GDM1 (cell line): Measurements from ENCODE around the gene RBM20.
"Not testable (repeated sequence)": the region's sequence is repeated elsewhere in the genome, so short reads cannot be mapped to it uniquely, and the experiment has no call there.

Experiments used
- DNase-seq: peaks from one replicate; lab custom pipeline; 2025; lab: John Stamatoyannopoulos, UW

Gene RBM20

DNA sequence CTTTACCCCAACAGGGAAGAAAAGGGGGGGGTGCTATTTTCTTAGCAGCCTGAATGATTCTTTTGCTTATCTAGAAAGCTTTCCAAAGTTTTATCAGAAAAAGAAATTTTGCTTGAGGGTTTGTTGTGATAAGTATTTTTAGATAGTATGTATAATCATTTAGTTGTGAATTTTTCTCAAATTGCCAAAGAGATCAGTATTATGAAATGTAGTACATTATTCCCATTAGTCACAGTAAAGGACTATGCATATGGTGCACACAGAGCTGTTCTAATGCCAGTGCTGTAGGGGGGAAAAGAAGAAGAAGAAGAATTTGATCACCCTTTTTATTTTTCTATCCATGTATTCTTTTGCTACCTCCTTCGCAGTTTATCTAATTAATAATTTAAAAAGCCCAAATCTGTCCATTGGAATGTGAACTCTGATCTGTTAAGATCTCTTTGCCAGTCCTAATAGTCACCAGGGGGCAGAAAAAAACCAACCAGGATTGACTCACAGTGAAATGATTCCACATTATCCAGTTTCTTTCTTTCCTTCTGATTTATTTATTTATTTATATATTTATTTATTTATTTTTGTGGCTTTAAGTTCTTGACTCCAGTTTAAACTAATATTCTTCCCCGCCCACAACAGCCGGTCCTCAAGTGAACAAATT lies 4.7 kb downstream of the RBM20 start:
- DNase-seq, result no peak

DNA sequence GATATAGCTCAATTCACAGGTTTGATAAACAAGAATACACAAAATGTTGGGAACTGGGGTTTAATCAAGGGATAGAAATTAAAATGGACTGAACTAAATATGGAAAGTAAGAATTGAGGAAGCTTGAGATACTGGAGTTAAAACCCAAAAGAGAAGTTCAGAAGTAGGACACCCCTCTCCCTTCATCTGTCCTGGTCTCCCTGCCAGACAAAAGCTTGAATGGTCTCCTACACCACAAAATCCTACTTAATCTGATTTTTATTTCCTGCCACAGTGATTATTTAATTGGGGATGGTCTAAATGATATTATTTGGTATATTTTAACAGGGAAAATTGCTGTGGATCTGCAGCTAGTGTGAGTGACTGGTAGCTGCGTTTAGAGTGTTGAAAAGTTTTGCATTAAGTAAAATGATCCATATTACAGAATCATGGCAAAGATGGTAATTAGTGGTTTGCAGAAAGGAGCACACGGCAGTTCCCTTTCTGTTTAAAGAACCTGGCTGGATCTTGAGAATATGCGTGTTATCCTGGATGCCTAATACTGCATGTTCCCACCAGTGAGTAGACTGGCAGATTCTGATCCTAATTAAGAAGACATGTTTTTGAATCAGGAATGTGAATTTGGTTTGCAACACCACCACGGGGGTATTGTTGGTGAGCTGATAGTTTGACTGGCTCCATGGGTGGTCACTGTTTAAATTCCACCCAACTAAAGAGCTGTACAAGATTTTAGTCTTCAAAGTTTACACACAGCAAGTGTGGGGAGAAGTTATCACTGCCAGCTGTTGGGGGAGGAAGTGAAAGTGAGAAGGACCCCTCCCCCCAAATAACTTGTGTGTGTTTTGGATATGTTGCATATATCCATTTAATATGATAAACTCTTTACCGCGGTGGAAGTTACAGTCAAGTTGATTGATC lies 5.5 kb downstream of the RBM20 start:
- no peak for DNase-seq

DNA sequence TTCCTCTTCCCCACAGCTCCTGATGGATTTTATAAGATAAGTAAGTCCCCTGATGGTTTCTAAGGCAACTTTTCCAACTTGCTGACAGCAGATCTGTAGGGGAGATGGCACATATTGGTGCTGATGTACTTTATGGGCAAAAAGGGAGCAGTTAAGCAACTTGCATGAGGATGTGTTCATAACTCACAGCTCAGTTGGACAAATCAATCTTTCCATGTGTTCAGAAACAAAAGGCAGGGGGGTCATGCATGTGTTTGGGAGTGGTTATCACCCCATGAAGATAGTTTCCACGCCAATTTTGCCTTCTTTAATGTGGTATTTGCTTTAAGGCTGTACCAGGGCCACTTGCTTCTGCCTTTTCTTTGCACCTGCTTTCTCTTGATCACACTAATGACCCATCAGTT lies 6.1 kb downstream of the RBM20 start:
- DNase-seq, result no peak

DNA sequence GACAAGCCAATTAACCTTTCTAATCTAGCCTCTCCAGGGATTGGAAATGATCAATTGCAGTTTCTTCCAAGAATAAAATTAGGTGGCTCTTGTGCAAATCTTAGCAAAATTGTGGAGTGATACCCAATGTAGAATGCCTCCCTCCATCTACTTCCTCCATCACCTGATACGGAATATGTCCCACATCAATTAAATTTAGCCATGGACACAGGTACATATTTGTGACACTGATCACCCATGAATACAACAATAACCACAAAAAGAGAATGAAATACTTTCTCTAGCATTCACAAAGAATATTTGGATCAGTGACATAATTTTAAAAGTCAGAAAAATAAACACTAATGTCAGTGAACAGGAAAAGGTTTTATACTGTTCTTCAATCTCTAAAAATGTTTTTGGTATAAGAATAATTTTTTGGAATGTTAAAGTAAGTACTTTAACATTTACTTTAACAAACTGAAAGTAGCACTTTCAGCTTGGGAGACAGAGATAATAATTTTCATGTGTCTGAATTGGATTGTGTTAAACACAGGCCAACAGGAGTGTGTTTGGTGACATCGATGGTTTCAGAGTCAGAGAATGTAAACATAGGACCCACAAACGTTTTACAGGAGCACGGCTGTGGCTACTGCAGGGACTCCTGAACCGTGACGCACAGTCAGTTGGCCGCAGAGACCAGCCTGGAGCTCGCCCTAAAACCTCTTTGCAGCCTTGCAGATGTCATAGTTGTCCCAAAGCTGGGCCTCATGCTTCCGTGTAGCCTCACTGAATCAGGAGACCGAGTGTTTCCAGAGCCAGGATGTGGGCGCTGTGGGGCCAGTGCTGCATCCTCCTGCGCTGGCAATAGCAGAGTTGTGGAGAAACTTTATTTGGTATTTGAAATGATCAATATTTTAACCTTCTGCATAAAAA lies 7.2 kb downstream of the RBM20 start:
- DNase-seq, result peak; percentile 70

DNA sequence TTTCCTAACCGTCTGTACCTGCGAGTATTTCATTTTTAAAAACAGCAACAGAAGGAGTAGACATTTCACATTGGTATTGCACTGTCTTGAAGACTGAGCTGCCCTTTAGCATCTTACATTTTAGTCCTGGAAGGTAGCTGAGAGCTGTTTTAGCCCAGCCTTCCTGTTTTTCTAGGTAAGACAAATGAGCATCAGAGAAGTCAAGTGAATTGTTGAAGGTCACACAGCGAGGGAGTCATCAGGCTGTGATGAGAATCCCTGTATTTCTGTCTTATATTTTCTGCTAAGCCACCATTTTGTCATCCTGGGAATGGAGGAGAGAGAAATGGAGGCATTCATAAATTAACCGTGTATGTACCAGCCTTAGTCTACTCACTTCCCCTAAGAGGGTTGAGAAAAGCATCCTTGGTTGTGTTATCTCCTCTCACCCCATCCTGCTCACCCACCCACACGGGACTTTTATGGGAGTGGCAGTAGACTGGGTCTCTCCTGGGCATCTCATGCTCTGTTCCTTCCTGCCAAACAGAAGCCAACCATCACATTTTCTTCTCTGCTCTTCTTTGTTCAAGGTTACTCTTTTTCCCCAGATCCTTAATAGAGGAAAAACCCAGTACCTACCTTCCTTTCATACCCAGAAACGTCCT lies 8.5 kb downstream of the RBM20 start:
- DNase-seq, result no peak

DNA sequence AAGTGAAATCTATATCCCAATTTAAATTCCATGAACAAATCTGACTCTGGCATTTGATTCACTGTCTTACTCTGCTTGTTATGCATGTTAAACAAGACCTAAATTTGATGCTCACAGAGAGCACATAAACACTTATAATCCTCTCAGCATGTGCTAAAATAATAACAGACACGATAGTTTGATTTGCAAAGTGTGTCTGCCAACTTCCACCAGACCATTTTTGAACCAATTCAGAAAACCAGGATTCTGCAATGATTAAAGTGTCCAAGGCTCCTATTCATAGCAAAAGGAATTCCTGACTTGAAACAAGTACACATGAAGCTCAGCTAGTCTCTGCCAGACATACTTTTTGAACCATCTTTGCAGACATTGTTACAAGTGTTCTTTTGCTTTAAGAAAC lies 11.2 kb downstream of the RBM20 start:
- DNase-seq, result no peak

DNA sequence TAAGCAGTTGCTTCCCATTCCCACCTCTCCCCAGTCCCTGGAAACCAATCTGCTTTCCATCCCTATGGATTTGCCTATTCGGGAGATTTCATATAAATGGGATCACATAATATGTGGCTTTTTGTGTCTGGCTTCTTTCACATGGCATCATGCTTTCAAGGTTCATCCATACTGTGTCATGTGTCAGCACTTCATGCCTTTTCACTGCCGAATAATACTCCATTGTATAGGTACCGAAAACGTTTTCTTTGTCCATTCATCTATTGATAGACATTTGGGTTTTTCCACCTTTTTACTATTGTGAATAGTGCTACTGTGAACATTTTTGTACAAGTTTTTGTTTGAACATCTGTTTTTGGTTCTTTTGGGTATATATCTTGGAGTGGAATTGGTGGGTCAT lies 12.5 kb downstream of the RBM20 start:
- DNase-seq, result no peak

DNA sequence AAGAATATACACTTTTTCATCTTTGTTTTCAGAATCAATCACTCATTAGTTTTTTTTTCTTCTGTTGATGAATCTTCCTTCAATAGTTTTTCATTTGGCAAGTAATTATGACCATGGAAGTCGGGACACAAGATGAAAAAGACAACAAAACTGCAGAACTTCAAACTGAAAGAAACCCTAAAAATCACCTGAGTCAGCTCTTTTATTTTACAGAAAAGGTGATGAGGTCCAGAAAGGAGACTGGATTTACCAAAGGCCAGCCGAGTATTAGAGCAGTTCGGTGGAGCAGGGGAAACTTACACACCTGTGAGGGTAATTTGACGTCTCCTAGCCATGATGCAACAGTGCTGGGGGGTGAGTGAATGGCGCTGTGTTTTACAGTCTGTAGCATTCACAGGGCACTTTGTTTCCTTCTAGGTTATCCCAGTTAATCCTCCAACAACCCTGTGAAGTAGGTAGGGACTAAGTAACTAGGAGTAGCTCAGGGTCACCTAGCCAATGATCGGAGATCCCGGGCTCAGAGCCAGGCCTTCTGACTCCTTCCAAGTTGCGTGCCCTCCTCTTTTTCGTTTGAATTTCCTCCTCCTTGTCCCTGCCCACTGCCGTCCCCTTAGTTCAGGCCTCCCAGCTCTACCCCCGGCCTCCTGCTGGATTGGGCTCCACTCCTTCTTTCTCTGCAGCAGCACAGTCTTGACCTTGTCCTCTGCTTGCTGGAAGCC lies 14.0 kb downstream of the RBM20 start:
- DNase-seq, result no peak

DNA sequence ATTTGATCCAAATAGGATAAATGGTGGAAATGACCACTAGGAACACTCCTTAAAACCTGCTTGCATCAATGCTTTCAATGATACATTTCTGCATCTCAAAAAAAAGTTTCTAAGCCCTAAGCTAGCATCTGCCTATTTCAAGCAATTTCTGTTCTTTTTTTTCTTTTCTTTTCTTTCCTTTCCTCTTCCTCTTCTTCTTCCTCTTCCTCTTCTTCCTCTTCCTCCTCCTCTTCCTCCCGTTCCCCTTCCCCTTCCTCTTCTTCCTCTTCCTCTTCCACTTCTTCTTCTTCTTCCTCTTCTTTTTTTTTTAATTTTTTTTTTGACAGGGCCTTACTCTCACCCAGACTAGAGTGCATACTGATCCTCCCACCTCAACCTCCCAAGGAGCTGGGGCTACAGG lies 15.4 kb downstream of the RBM20 start:
- DNase-seq, result no peak

DNA sequence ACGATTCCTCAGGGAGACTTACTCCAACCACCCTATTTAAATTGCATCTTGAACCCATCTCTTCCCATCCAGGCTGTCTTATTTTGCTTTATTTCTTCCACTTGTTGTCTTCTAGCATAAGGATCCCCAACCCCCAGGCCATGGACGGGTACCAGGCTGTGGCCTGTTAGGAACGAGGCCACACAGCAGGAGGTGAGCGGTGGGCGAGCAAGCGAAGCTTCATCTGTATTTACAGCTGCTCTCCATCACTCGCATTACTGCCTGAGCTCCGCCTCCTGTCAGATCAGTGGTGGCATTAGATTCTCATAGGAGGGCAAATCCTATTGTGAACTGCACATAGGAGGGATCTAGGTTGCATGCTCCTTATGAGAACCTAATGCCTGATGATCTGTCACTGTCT lies 16.2 kb downstream of the RBM20 start:
- DNase-seq, result not testable (repeated sequence)

DNA sequence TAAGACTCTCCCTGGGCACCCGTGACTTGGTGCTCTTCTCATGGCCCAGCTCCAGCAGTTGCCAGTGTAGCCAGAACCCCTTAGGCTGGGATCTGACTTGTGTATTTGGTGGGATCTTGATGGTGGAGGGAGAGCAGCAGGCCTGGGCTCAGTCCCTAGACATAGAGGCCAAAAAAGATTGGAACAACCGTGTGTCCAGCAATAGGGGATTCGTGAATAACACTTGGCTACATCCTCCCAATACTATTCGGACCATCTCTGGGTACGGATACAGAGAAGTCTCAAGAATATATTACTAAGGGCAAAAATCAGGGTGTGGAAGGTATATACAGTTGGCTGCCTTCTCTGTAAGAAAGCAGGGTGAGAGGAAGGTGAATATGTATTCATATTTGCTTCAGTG lies 17.2 kb downstream of the RBM20 start:
- DNase-seq, result no peak

DNA sequence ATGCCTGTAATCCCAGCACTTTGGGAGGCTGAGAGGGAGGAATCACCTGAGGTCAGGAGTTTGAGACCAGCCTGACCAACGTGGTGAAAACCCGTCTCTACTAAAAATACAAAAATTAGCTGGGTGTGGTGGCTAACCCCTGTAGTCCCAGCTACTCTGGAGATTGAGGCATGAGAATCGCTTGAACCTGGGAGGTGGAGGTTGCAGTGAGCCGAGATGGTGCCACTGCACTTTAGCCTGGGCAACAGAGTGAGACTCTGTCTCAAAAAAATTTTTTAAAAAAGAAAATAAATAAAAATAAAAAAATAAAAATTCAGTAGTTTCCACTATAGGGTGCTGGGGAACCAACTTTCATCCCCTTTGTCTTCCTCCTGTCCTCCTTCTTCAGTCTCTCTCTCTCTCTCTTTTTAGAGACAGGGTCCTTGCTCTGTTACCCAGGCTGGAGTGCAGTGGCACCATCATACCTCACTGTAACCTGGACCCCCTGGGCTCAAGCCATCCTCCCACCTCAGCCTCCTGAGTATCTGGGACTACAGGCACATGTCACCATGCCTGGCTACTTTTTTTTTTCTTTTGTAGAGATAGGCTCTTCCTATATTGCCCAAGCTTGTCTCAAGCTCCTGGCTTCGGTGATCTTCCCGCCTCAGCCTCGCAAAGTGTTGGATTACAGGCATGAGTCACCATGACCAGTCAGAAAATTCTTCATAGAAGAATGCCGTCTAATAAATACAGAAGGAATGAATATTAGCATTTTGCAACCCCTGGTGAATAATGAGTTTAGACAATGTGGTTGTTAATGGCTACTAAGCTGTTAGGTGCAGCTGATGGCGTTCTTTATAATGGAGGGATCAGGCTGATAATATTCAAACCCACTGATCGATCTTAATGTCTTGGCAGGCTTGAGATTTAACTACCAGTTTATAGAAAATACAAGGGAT lies 20.6 kb downstream of the RBM20 start:
- DNase-seq, result no peak

DNA sequence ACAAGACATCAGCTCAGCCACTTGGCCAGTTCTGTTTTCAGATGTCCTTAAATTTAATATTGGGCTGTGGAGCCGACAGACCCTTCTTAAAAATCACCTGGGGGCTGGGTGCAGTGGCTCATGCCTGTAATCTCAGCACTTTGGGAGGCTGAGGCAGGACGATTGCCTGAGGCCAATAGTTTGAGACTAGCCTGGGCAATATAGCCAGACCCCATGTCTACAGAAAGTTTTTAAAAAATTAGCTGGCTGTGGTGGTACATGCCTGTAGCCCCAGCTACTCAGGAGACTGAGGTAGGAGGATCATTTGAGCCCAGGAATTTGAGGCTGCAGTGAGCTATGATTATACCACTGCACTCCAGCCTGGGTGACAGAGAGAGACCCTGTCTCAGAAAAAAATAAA lies 22.1 kb downstream of the RBM20 start:
- not testable (repeated sequence) for DNase-seq

DNA sequence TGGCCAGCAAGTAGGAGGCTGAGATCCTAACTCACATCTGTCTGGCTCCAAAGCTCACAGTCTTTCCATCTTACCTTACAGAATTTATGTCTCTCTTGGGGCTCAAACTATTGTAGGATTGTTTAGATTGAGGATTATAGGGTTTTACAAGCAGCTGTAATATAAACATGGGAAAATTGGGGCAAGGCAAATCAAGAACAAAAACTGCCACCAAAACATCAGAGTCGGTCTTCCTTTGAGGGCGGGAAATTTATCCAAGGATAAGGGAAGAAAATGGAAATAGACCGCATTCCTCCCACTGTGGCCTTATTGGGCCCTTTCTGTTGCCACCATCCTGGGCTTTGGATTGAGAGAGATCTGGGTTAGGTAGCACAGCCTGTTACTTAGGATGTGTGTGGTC lies 22.5 kb downstream of the RBM20 start:
- no peak for DNase-seq

DNA sequence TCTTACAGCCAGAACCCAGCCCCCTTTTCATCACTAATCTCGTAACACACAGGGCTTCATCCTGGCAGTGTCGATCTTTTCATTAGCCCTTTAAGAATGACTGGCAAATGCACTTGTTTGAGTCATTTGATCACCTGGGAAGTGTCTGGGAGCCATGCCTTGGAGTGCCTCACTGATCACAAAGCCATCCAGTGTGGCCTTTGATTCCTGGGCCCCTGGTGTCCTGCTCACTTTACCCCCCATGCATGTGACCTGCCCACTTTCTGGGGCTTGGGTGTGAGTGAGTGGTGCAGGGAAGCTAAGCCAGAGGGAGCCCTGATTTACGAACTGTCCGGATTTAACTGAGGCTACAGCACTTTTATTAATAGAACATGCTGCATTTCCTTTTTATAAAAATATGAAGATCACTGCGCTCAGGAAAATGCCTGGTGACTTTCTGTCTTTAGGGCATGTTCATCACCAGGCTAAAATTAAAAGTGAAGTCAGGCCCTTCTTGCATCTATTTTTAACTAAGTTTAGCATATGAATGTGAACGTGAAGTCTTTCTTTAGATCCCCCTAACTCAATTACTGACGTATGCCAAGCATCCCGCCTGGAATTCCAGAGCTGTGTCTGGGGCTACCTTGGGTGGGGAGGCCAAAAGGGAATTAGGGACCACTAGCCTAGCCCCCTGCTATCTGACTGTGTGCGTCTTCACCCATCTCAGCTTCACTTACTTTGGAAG lies 23.6 kb downstream of the RBM20 start:
- no peak for DNase-seq

DNA sequence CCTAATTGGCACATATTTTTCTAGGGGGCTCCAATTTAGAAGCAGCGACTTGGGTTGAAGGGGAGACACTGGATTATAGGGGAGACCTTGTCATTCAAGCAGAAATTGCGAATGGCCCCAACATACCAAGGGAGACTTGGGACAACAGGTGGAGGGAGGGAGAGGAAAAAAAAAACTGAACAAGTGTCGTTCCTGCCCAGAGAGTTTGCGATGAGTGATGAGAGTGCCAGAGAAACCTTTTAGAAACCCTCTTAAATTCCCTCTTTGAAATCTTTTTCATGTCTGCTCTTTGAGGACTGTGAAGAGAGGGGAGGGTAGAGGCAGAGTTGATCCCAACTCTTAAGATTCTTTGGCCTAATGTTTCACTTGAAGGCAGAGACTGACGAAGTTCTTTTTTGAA lies 24.3 kb downstream of the RBM20 start:
- no peak for DNase-seq

DNA sequence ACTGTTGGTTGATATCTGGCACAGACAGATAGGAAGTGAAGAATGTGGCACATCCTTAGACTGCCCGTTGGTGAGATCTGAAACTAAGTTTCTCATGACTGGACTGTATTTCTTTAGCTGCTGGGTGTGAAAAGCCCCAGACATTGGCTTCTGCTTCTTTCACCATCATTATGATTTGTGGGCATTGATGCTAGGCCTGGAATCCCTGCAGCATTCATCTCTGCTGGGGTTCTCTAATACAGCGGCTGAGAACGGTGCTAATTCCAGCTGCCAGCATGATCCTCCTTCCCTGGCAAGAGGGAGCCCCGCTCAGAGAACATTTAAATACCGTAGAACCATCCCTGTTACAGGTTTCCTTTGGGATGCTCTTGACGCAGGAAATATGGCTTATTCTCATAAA lies 26.2 kb downstream of the RBM20 start:
- DNase-seq, result no peak

DNA sequence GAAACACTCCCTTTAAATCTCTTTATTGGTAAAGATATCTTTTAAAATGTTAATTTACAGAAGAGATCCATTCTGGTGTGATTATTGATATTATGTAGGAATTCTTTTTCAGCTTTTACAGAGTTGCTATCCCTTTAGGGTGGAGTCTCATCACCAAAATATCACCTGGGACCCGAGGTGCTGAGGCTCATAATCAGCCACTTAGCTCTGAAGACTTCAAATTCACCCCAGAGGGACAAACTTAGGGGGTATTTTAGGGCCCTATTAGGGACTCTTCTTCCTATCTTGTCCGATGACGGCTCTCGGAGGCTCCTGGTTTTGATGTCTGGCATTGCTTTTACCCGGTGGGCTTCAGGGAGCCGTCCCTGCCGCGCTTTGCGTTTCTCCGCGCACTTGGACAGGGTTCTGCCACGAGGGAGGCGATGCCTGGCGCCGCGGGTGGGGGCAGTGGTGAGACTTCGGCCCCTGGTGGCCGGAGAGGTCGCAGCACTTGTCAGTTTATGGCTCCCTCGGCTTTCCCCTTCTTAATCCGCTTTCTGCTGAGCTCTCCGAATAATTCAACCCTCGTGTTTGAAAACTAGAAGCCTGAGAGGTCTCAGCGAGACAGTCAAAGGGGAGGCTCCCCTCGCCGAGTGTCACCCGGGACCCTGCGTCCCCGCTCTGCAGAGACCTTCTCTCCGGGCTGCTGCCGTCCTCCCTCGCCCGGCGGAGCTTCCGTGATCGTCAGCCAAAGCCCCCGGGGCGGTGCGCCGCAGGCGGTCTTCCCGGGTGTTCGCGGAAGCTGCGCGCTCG lies 27.8 kb downstream of the RBM20 start:
- peak; percentile 82 for DNase-seq

DNA sequence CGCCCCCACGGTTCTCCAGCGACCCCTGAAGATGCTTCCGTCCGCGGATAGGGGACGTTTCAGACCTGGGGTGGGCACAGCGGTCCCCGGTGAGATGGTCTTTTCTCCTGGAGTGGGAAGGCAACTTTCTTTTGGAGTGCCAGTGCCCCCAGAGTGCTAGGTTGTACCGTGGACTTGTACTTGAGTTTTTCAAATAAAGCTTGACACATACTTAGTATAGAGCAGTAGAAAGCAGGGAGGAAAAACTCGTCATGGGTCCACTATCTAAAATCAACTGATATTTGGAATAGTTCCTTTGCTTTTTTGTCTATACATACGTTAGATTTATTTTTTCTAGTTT lies 28.4 kb downstream of the RBM20 start:
- DNase-seq, result no peak
